ENCODE results near the gene CSNK2A2. TPM values are rescaled to one million over a fixed set of nuclear protein-coding genes. Genes with fewer than 3 reads are reported as not detected.

The CSNK2A2 gene
- total and polyA plus RNA-seq, 9 of the 15 experiments (the other 6 are each of a cell fraction or from before 2014, with no cell fraction given) = 20.8 to 109 (median 44.7) TPM

DNA sequence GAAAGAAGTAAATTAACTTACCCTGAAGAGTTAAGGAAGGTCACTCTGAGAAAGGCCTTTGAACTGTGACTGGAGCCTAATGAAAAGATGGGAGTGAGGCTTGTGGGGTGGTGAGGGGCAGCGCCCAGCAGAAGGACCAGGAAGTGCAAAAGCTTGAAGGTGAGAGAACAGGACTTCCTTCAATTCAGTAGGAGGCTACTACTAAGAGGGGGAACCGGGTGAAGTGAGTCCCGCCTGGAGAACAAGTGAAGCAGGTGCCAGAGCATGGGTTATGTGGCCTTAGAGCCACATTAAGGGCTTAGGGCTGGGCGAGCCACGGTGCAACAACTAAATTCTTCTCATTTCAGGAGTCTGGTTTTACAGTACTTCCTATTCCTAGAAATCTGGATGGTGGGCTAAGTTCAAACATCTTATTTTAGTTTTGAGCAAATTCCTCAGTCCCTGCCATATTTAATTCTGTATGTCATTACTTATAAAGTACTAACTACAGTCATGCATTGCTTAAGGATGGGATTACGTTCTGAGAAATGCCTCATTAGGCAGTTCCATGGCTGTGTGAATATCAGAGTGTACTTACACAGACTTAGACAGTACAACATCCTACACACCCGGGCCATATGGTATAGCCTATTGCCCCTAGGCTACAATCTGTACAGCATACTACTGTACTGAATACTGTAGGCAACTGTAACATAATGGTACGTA, 73.9 kb downstream of the CSNK2A2 start (continued):
- TF ChIP-seq, protein P1, sequence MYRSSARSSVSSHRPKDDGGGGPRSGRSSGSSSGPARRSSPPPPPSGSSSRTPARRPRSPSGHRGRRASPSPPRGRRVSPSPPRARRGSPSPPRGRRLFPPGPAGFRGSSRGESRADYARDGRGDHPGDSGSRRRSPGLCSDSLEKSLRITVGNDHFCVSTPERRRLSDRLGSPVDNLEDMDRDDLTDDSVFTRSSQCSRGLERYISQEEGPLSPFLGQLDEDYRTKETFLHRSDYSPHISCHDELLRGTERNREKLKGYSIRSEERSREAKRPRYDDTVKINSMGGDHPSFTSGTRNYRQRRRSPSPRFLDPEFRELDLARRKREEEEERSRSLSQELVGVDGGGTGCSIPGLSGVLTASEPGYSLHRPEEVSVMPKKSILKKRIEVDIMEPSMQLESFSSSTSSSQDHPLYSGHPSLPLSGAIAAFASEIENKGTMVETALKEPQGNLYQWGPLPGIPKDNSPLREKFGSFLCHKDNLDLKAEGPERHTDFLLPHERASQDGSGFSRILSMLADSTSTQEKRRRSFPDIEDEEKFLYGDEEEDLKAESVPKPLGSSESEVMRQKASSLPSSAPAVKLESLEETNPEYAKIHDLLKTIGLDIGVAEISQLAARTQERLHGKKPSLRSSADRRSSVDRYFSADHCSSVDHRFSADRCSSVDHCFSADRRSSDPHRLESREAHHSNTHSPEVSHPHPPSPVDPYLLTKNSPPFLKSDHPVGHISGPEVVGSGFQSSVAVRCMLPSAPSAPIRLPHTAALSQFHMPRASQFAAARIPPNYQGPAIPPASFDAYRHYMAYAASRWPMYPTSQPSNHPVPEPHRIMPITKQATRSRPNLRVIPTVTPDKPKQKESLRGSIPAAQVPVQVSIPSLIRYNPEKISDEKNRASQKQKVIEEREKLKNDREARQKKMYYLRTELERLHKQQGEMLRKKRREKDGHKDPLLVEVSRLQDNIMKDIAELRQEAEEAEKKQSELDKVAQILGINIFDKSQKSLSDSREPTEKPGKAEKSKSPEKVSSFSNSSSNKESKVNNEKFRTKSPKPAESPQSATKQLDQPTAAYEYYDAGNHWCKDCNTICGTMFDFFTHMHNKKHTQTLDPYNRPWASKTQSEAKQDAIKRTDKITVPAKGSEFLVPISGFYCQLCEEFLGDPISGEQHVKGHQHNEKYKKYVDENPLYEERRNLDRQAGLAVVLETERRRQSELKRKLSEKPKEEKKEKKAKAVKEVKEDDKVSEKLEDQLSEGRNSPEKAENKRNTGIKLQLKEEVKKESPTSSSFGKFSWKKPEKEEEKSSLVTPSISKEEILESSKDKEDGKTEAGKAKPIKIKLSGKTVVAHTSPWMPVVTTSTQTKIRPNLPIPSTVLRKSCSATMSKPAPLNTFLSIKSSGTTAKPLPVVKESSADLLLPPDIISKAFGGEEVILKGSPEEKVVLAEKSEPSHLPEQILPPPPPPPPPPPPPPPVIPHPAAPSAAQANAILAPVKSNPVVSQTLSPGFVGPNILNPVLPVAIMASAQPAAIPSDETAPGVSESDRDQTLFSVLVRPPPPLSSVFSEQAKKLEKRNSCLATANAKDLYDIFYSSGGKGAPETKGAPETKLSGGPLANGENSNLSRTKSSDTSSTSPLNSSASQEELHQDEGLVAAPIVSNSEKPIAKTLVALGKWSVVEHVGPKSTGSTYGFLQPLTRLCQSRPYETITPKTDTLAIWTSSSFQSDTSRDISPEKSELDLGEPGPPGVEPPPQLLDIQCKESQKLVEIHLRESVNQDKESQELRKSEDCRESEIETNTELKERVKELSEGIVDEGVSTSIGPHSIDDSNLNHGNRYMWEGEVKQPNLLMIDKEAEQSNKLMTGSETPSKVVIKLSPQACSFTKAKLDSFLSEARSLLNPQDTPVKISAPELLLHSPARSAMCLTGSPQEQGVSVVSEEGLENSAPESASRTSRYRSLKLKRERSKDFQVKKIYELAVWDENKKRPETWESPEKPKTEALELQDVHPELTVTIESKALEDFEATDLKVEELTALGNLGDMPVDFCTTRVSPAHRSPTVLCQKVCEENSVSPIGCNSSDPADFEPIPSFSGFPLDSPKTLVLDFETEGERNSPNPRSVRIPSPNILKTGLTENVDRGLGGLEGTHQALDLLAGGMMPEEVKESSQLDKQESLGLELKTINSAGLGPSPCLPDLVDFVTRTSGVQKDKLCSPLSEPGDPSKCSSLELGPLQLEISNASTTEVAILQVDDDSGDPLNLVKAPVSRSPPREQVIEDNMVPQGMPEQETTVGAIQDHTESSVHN (IDR thresholded peaks at IDR 0.05; ENCODE audit: borderline replicate concordance in 1 of 2, low read depth in 1 of 2) = no peak
- TF ChIP-seq FOSL1 (tag; conservative IDR thresholded peaks at IDR 0.05) (no peak), JUNB (CRISPR knock-in tag; conservative IDR thresholded peaks at IDR 0.05) (no peak), GTF2E2 (tag; IDR thresholded peaks at IDR 0.05) (no peak)
- TF ChIP-seq, protein P2, sequence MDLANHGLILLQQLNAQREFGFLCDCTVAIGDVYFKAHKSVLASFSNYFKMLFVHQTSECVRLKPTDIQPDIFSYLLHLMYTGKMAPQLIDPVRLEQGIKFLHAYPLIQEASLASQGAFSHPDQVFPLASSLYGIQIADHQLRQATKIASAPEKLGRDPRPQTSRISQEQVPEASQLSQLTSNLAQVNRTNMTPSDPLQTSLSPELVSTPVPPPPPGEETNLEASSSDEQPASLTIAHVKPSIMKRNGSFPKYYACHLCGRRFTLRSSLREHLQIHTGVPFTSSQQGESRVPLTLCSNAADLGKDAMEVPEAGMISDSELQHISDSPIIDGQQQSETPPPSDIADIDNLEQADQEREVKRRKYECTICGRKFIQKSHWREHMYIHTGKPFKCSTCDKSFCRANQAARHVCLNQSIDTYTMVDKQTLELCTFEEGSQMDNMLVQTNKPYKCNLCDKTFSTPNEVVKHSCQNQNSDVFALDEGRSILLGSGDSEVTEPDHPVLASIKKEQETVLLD (IDR thresholded peaks at IDR 0.05) = no peak
- TF ChIP-seq, protein P3, sequence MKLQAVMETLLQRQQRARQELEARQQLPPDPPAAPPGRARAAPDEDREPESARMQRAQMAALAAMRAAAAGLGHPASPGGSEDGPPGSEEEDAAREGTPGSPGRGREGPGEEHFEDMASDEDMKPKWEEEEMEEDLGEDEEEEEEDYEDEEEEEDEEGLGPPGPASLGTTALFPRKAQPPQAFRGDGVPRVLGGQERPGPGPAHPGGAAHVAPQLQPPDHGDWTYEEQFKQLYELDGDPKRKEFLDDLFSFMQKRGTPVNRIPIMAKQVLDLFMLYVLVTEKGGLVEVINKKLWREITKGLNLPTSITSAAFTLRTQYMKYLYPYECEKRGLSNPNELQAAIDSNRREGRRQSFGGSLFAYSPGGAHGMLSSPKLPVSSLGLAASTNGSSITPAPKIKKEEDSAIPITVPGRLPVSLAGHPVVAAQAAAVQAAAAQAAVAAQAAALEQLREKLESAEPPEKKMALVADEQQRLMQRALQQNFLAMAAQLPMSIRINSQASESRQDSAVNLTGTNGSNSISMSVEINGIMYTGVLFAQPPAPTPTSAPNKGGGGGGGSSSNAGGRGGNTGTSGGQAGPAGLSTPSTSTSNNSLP (IDR thresholded peaks at IDR 0.05; ENCODE audit: borderline replicate concordance, low read depth, low read length) = no peak

Data from K562 (cell line).